Central memory CD8-positive, alpha-beta T cell (primary cell): ENCODE measurements around the gene CEP162.
"Not testable (repeated sequence)": the region's sequence is repeated elsewhere in the genome, so short reads cannot be mapped to it uniquely, and the experiment has no call there.

ENCODE experiments used
- ATAC-seq: fragments of 150-1000 bp; cut with Tn5 transposase; replicated peaks from 2 replicates; pipeline ENCODE4 v1.10.0; 2022; ENCODE audit warnings: mild to moderate bottlenecking, moderate FRiP score, moderate number of reproducible peaks; ENCODE audit not compliant: poor library complexity, severe bottlenecking; ENCODE audit errors: extremely low read depth
- DNase-seq, 2 donors: peaks; one replicate each; pipeline ENCODE4 v3.0.0; 2021; ENCODE audit warnings: low spot score in 2 of 2
- H3K27ac Mint-ChIP-seq: one replicate; pipeline ENCODE4 v1.8.0; 2022; ENCODE audit warnings: low read depth, mild to moderate bottlenecking, moderate library complexity, mixed read lengths
- H3K27me3 Mint-ChIP-seq: one replicate; pipeline ENCODE4 v1.8.0; 2022; ENCODE audit warnings: mixed read lengths
- H3K36me3 Mint-ChIP-seq: one replicate; pipeline ENCODE4 v1.8.0; 2022; ENCODE audit warnings: mild to moderate bottlenecking, moderate library complexity, mixed read lengths; ENCODE audit not compliant: insufficient read depth
- H3K4me1 Mint-ChIP-seq: one replicate; pipeline ENCODE4 v1.8.0; 2022; ENCODE audit warnings: mixed read lengths
- H3K4me3 Mint-ChIP-seq: one replicate; pipeline ENCODE4 v1.8.0; 2022; ENCODE audit warnings: mild to moderate bottlenecking, moderate library complexity, mixed read lengths
- H3K9me3 Mint-ChIP-seq: one replicate; pipeline ENCODE4 v1.8.0; 2022; ENCODE audit warnings: mixed read lengths

CEP162 gene

GRCh38 chr6:84166395-84166794 is 61.0 kb downstream of the CEP162 start:
- H3K9me3 Mint-ChIP-seq = no peaks in the 10 kb centered on the region
- DNase-seq (no peak), ATAC-seq (no peak)
- H3K4me1 Mint-ChIP-seq = no peaks in the 10 kb centered on the region
- H3K4me3 Mint-ChIP-seq = no peak overlapping the region
- H3K36me3 Mint-ChIP-seq = peaks cover 7% of the 10 kb centered on the region
- no peak overlapping the region for H3K27ac Mint-ChIP-seq
- H3K27me3 Mint-ChIP-seq = no peaks in the 10 kb centered on the region

GRCh38 chr6:84164328-84164727 is 63.1 kb downstream of the CEP162 start:
- not testable (repeated sequence) for H3K27me3 Mint-ChIP-seq, H3K27ac Mint-ChIP-seq, H3K9me3 Mint-ChIP-seq, H3K4me3 Mint-ChIP-seq, H3K4me1 Mint-ChIP-seq, DNase-seq, H3K36me3 Mint-ChIP-seq, ATAC-seq

GRCh38 chr6:84161190-84161589 is 66.3 kb downstream of the CEP162 start:
- Mint-ChIP-seq H3K27me3 (no peaks in the 10 kb centered on the region), H3K27ac (no peak overlapping the region), H3K4me1 (no peaks in the 10 kb centered on the region), H3K4me3 (no peak overlapping the region), H3K36me3 (peaks cover 9% of the 10 kb centered on the region), H3K9me3 (no peaks in the 10 kb centered on the region)
- ATAC-seq (no peak), DNase-seq (no peak)

- Mint-ChIP-seq H3K36me3 (peaks cover 22% of the 10 kb centered on the region), H3K9me3 (no peaks in the 10 kb centered on the region), H3K4me3 (no peak overlapping the region)
Measured at GRCh38 chr6:84156306-84156705, 71.1 kb downstream of the CEP162 start.

GRCh38 chr6:84151669-84152068 is 75.8 kb downstream of the CEP162 start:
- H3K27ac Mint-ChIP-seq = no peak overlapping the region
- ATAC-seq = no peak
- no peak for DNase-seq
- peaks cover 15% of the 10 kb centered on the region for H3K36me3 Mint-ChIP-seq
- no peak overlapping the region for H3K4me3 Mint-ChIP-seq
- no peaks in the 10 kb centered on the region for H3K27me3 Mint-ChIP-seq
- H3K9me3 Mint-ChIP-seq = no peaks in the 10 kb centered on the region
- H3K4me1 Mint-ChIP-seq = no peaks in the 10 kb centered on the region

More at GRCh38 chr6:84156306-84156705, 71.1 kb downstream of the CEP162 start:
- no peak for DNase-seq
- no peak overlapping the region for H3K27ac Mint-ChIP-seq
- ATAC-seq = no peak
- no peaks in the 10 kb centered on the region for H3K4me1 Mint-ChIP-seq
- H3K27me3 Mint-ChIP-seq = no peaks in the 10 kb centered on the region

GRCh38 chr6:84150705-84151104 is 76.7 kb downstream of the CEP162 start:
- H3K27ac Mint-ChIP-seq = no peak overlapping the region
- no peak for ATAC-seq
- no peak overlapping the region for H3K4me3 Mint-ChIP-seq
- peaks cover 11% of the 10 kb centered on the region for H3K36me3 Mint-ChIP-seq
- DNase-seq = no peak
- no peaks in the 10 kb centered on the region for H3K27me3 Mint-ChIP-seq
- no peaks in the 10 kb centered on the region for H3K4me1 Mint-ChIP-seq
- H3K9me3 Mint-ChIP-seq = no peaks in the 10 kb centered on the region

GRCh38 chr6:84141521-84141920 is 85.9 kb downstream of the CEP162 start:
- no peak for ATAC-seq
- Mint-ChIP-seq H3K27ac (no peak overlapping the region), H3K36me3 (peaks cover 3% of the 10 kb centered on the region)

GRCh38 chr6:84139311-84139710 is 88.1 kb downstream of the CEP162 start:
- Mint-ChIP-seq H3K27ac (no peak overlapping the region), H3K9me3 (no peaks in the 10 kb centered on the region), H3K4me3 (no peak overlapping the region), H3K4me1 (no peaks in the 10 kb centered on the region), H3K36me3 (peaks cover 3% of the 10 kb centered on the region), H3K27me3 (no peaks in the 10 kb centered on the region)
- no peak for DNase-seq
- ATAC-seq = no peak

More at GRCh38 chr6:84141521-84141920, 85.9 kb downstream of the CEP162 start:
- no peaks in the 10 kb centered on the region for H3K9me3 Mint-ChIP-seq
- DNase-seq = no peak
- H3K4me1 Mint-ChIP-seq = no peaks in the 10 kb centered on the region
- no peak overlapping the region for H3K4me3 Mint-ChIP-seq
- no peaks in the 10 kb centered on the region for H3K27me3 Mint-ChIP-seq

- no peak for DNase-seq
- H3K27ac Mint-ChIP-seq = no peak overlapping the region
- H3K4me3 Mint-ChIP-seq = no peak overlapping the region
- no peak for ATAC-seq
- H3K27me3 Mint-ChIP-seq = no peaks in the 10 kb centered on the region
- H3K4me1 Mint-ChIP-seq = no peaks in the 10 kb centered on the region
- peaks cover 3% of the 10 kb centered on the region for H3K36me3 Mint-ChIP-seq
- no peaks in the 10 kb centered on the region for H3K9me3 Mint-ChIP-seq
Measured at GRCh38 chr6:84137989-84138575, 89.4 kb downstream of the CEP162 start.

- Mint-ChIP-seq H3K36me3 (peaks cover 3% of the 10 kb centered on the region), H3K9me3 (peaks cover 5% of the 10 kb centered on the region), H3K4me3 (no peak overlapping the region), H3K27ac (no peak overlapping the region), H3K4me1 (no peaks in the 10 kb centered on the region), H3K27me3 (no peaks in the 10 kb centered on the region)
- no peak for DNase-seq
- ATAC-seq = no peak
Measured at GRCh38 chr6:84137051-84137375, 90.4 kb downstream of the CEP162 start.

- no peaks in the 10 kb centered on the region for H3K27me3 Mint-ChIP-seq
- H3K4me3 Mint-ChIP-seq = no peak overlapping the region
- ATAC-seq (no peak), DNase-seq (no peak)
- no peak overlapping the region for H3K27ac Mint-ChIP-seq
- no peaks in the 10 kb centered on the region for H3K4me1 Mint-ChIP-seq
- H3K9me3 Mint-ChIP-seq = peaks cover 5% of the 10 kb centered on the region
- H3K36me3 Mint-ChIP-seq = peaks cover 3% of the 10 kb centered on the region
Measured at GRCh38 chr6:84136364-84137050, 90.9 kb downstream of the CEP162 start.

GRCh38 chr6:84135291-84135690 is 92.2 kb downstream of the CEP162 start:
- no peaks in the 10 kb centered on the region for H3K4me1 Mint-ChIP-seq
- H3K27me3 Mint-ChIP-seq = no peaks in the 10 kb centered on the region
- peaks cover 5% of the 10 kb centered on the region for H3K9me3 Mint-ChIP-seq
- no peak overlapping the region for H3K27ac Mint-ChIP-seq
- DNase-seq (no peak), ATAC-seq (no peak)
- no peak overlapping the region for H3K4me3 Mint-ChIP-seq
- H3K36me3 Mint-ChIP-seq = peaks cover 3% of the 10 kb centered on the region

GRCh38 chr6:84133385-84133784 is 94.1 kb downstream of the CEP162 start:
- H3K27ac Mint-ChIP-seq, H3K9me3 Mint-ChIP-seq, H3K4me1 Mint-ChIP-seq, ATAC-seq, H3K36me3 Mint-ChIP-seq, H3K27me3 Mint-ChIP-seq, H3K4me3 Mint-ChIP-seq, DNase-seq: not testable (repeated sequence)
